GM12801 (cell line): Measurements from ENCODE around the gene PTGES2.

Experiments
- TF ChIP-seq, protein P1 (sequence below): IDR thresholded peaks from one replicate; pipeline ENCODE4 v1.5.1; 2011; ENCODE audit warnings: control low read depth; ENCODE audit not compliant: insufficient read length; ENCODE audit errors: extremely low read depth

PTGES2 gene

GRCh38 chr9:128160603-128160987 is 33.1 kb upstream of the PTGES2 start:
- TF ChIP-seq, protein P1, sequence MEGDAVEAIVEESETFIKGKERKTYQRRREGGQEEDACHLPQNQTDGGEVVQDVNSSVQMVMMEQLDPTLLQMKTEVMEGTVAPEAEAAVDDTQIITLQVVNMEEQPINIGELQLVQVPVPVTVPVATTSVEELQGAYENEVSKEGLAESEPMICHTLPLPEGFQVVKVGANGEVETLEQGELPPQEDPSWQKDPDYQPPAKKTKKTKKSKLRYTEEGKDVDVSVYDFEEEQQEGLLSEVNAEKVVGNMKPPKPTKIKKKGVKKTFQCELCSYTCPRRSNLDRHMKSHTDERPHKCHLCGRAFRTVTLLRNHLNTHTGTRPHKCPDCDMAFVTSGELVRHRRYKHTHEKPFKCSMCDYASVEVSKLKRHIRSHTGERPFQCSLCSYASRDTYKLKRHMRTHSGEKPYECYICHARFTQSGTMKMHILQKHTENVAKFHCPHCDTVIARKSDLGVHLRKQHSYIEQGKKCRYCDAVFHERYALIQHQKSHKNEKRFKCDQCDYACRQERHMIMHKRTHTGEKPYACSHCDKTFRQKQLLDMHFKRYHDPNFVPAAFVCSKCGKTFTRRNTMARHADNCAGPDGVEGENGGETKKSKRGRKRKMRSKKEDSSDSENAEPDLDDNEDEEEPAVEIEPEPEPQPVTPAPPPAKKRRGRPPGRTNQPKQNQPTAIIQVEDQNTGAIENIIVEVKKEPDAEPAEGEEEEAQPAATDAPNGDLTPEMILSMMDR: no peak

GRCh38 chr9:128159784-128160602 is 32.5 kb upstream of the PTGES2 start, which contains the start of gene BBLN:
TSS of gene BBLN (plus strand) at chr9:128160265. CDS start at chr9:128160408, 143 bp downstream.
- TF ChIP-seq, protein P1: no peak

DNA sequence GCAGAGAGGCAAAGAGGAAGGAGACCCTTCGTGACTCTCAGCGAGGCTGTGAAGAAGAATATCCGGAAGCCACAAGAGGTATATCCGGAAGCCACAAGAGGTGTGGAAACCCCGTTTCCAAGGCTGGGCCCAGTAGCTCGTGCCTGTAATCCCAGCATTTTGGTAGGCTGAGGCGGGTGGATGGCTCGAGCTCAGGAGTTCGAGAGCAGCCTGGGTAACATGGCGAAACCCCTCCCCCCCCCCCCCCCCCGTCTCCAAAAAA is 31.9 kb upstream of the PTGES2 start:
- TF ChIP-seq, protein P1: no peak

DNA sequence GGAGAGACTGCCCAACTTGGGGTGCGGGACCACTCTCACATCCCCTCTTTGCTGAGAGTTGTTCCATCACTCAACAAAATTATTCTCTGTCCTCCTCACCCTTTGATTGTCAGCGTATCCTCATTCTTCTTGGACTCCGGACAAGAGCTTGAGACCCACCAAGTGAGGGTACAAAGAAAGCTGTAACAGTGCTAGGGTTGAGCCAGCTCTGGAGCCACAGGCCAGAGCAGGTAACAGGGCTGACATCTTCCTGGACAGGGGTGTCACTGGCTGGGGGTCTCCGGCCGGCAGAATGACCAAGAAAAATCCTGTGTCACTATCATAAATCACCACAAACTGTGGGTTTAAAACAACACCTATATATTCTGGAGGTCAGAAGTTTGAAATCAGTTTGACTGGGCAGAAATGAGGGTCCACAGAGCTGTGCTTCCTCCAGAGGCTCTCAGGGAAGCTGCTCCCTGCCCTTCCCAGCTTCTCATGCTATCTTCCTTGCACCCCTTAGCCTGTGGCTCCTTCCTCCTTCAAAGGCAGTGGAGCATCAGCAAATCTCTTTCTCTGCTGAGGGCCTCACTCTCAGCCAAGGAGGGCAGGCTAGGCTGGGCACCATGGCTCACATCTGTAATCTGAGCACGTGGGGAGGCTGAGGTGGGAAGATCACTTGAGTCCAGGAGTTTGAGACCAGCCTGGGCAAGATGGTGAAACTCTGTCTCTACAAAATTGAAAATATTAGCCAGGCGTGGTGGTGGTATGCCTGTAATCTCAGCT is 28.4 kb upstream of the PTGES2 start:
- TF ChIP-seq, protein P1: no peak

DNA sequence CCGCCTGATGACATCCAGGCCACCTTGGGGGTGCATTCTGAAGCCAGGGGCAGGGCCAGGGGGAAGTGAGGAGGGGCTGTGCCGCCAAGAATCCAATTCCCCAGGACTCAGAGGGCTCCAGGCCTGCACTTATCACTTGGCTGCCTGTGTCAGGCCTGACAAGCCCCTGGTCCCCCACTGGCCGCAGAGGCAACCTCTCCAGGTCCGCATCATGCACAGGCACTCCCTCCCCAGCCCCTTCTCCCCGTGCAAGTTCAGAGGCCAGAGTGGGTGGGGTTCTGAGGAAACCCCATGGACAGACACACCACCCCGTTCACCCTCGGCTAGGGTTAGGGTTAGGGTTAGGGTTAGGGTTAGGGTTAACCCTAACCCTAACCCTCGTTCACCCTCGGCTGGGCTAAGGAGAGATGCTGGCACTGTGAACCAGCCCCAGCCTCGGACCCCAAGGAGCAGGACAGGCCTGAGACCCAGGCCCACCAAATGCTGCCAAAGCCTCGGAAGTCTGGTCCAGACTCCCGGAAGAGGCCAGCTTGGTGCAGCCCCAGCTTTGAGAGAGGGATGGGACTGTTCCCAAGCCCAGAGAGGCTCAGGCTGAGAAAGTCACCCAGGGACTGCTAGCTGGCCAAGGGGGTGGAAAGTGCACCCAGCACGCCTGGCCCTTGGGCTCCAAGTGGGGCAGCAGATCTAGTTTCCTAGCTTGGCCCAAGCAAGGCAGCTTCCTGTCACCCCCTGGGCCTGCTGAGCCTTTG is 26.6 kb upstream of the PTGES2 start:
- TF ChIP-seq, protein P1: no peak

- TF ChIP-seq, protein P1: no peak
These were observed 25.8 kb upstream of the PTGES2 start for GRCh38 chr9:128153060-128153946.
